ENCODE results near the gene COX19. TPM values are rescaled to one million over a fixed set of nuclear protein-coding genes. Genes with fewer than 3 reads are reported as not detected.

COX19 gene
- total RNA-seq, 1 experiment from 2014 or later = 14.4 TPM

GRCh38 chr7:931871-932650, 43.3 kb downstream of the COX19 start:
- no TSS peak for BruUV-seq (replicated peaks)
- peaks cover 11% of the 10 kb centered on the region for H3K4me1 ChIP-seq (ENCODE audit: control insufficient read depth, insufficient read depth, low read length)
- POLR2A ChIA-PET = no interaction called here
- no peak for ATAC-seq
- no peak overlapping the region for H3K27ac ChIP-seq (ENCODE audit: low read length)
- intact Hi-C loops (cut with micrococcal nuclease; ENCODE audit: unreplicated experiment) = no loop called here
- H3K36me3 ChIP-seq (ENCODE audit: control insufficient read depth, insufficient read depth, low read length) = no peaks in the 10 kb centered on the region
- CTCF ChIA-PET = interaction anchor here (0.7 kb wide), 1 partner anchor 1471 kb away, joined by 3 read pairs; the partner anchor contains the start of gene CHST12
- in situ Hi-C loops (cut with HindIII; ENCODE audit: low pct_unique_long_range_greater_than_20kb, low sequenced_read_pairs) = no loop called here
- H3K4me3 ChIP-seq (ENCODE audit: low read depth in 2 of 2, low read length in 2 of 2) = no peak overlapping the region
- no peak for TF ChIP-seq REST (IDR thresholded peaks at IDR 0.05; ENCODE audit: insufficient read depth in 1 of 2, low read depth in 2 of 2, low read length in 1 of 2)
- no peak for TF ChIP-seq CTCF (IDR thresholded peaks at IDR 0.05)
- TF ChIP-seq POLR2AphosphoS5 (IDR thresholded peaks at IDR 0.05; ENCODE audit: low read depth, low read length) = no peak
- no peak for TF ChIP-seq TCF7L2 (IDR thresholded peaks at IDR 0.05; ENCODE audit: low read depth, low read length)
- no peak for TF ChIP-seq SIN3A (IDR thresholded peaks at IDR 0.05; ENCODE audit: borderline replicate concordance, insufficient read depth, low read depth, low read length)
- DNase-seq (ENCODE audit: low read depth, low spot score) = no peak
- no peaks in the 10 kb centered on the region for H3K27me3 ChIP-seq (ENCODE audit: control insufficient read depth, insufficient read depth, low read length)
- no peaks in the 10 kb centered on the region for H3K9me3 ChIP-seq (ENCODE audit: control insufficient read depth, insufficient read depth, low read depth, low read length)

GRCh38 chr7:930975-931758, 44.2 kb downstream of the COX19 start:
- CTCF ChIA-PET = interaction anchor here (0.7 kb wide), 1 partner anchor 1472 kb away, joined by 3 read pairs; the partner anchor contains the start of gene CHST12
- POLR2A ChIA-PET = no interaction called here
- H3K4me1 ChIP-seq (ENCODE audit: control insufficient read depth, insufficient read depth, low read length) = peaks cover 14% of the 10 kb centered on the region
- H3K36me3 ChIP-seq (ENCODE audit: control insufficient read depth, insufficient read depth, low read length) = no peaks in the 10 kb centered on the region
- ATAC-seq = no peak
- in situ Hi-C loops (cut with HindIII; ENCODE audit: low pct_unique_long_range_greater_than_20kb, low sequenced_read_pairs) = no loop called here
- intact Hi-C loops (cut with micrococcal nuclease; ENCODE audit: unreplicated experiment) = no loop called here
- BruUV-seq (replicated peaks) = no TSS peak
- DNase-seq (ENCODE audit: low read depth, low spot score) = no peak
- H3K27me3 ChIP-seq (ENCODE audit: control insufficient read depth, insufficient read depth, low read length) = no peaks in the 10 kb centered on the region
- no peak overlapping the region for H3K27ac ChIP-seq (ENCODE audit: low read length)
- TF ChIP-seq POLR2AphosphoS5 (IDR thresholded peaks at IDR 0.05; ENCODE audit: low read depth, low read length) (no peak), CTCF (IDR thresholded peaks at IDR 0.05) (no peak), SIN3A (IDR thresholded peaks at IDR 0.05; ENCODE audit: borderline replicate concordance, insufficient read depth, low read depth, low read length) (no peak), TCF7L2 (IDR thresholded peaks at IDR 0.05; ENCODE audit: low read depth, low read length) (no peak), REST (IDR thresholded peaks at IDR 0.05; ENCODE audit: insufficient read depth in 1 of 2, low read depth in 2 of 2, low read length in 1 of 2) (no peak)
- no peaks in the 10 kb centered on the region for H3K9me3 ChIP-seq (ENCODE audit: control insufficient read depth, insufficient read depth, low read depth, low read length)
- no peak overlapping the region for H3K4me3 ChIP-seq (ENCODE audit: low read depth in 2 of 2, low read length in 2 of 2)

Measured in Panc1 (cell line).